GM23338 (cell line): ENCODE results near the gene MLEC. TPM values are rescaled to one million over a fixed set of nuclear protein-coding genes. Genes with fewer than 3 reads are reported as not detected.

Source experiments
- ATAC-seq: fragments of 200-7000 bp; cut with Tn5 transposase; 3 replicates; pipeline ENCODE4 v1.9.1; 2020
- DNase-seq: peaks from one replicate; pipeline ENCODE4 v3.0.0-alpha.2; 2015; ENCODE audit warnings: low spot score
- H2AFZ ChIP-seq: fragments of 200-600 bp; sonication (generic); 2 replicates; pipeline ENCODE4 v1.8.0; 2016; ENCODE audit warnings: antibody characterized with exemption, mild to moderate bottlenecking, moderate library complexity
- H3F3A ChIP-seq: fragments of 200-600 bp; sonication (generic); replicated peaks from 2 replicates; pipeline ENCODE4 v1.8.0; 2017; ENCODE audit warnings: antibody characterized with exemption, mixed run types, low read depth
- H3K27ac ChIP-seq: fragments of 200-600 bp; sonication (generic); 2 replicates; pipeline ENCODE4 v1.6.1; 2016; ENCODE audit warnings: low read depth
- H3K27me3 ChIP-seq: fragments of 200-600 bp; sonication (generic); 2 replicates; pipeline ENCODE4 v1.8.0; 2016; ENCODE audit warnings: mild to moderate bottlenecking, mixed run types, moderate library complexity; ENCODE audit not compliant: insufficient read depth
- H3K36me3 ChIP-seq: fragments of 200-600 bp; sonication (generic); 2 replicates; pipeline ENCODE4 v1.8.0; 2016; ENCODE audit warnings: mild to moderate bottlenecking; ENCODE audit not compliant: insufficient read depth
- H3K4me1 ChIP-seq: fragments of 200-600 bp; sonication (generic); 2 replicates; pipeline ENCODE4 v1.8.0; 2016; ENCODE audit warnings: mild to moderate bottlenecking, moderate library complexity; ENCODE audit not compliant: insufficient read depth
- H3K4me2 ChIP-seq: fragments of 200-600 bp; sonication (generic); 2 replicates; pipeline ENCODE4 v1.7.1; 2017; ENCODE audit warnings: mixed run types
- H3K4me3 ChIP-seq: fragments of 200-600 bp; sonication (generic); 2 replicates; pipeline ENCODE4 v1.6.1; 2016; ENCODE audit warnings: mixed run types
- H3K79me2 ChIP-seq: fragments of 200-600 bp; sonication (generic); replicated peaks from 2 replicates; pipeline ENCODE4 v1.8.0; 2017; ENCODE audit warnings: mild to moderate bottlenecking; ENCODE audit not compliant: insufficient read depth
- H3K9me2 ChIP-seq: fragments of 200-600 bp; sonication (generic); 2 replicates; pipeline ENCODE4 v1.8.0; 2017; ENCODE audit not compliant: insufficient read depth
- H4K20me1 ChIP-seq: fragments of 200-600 bp; sonication (generic); replicated peaks from 2 replicates; pipeline ENCODE4 v1.8.0; 2017; ENCODE audit warnings: mild to moderate bottlenecking; ENCODE audit not compliant: insufficient read depth
- H3K27ac Mint-ChIP-seq: 2 replicates; pipeline ENCODE4 v1.8.0; 2020; ENCODE audit warnings: inconsistent platforms, mild to moderate bottlenecking, moderate library complexity, mixed read lengths
- H3K27me3 Mint-ChIP-seq: 3 replicates; pipeline ENCODE4 v1.8.0; 2022; ENCODE audit warnings: low read depth, mild to moderate bottlenecking, moderate library complexity, mixed read lengths, inconsistent platforms; ENCODE audit not compliant: insufficient read depth, poor library complexity
- H3K36me3 Mint-ChIP-seq: 3 replicates; pipeline ENCODE4 v1.8.0; 2021; ENCODE audit warnings: low read depth, mild to moderate bottlenecking, inconsistent platforms, moderate library complexity, mixed read lengths
- H3K4me1 Mint-ChIP-seq: 3 replicates; pipeline ENCODE4 v1.8.0; 2020; ENCODE audit warnings: mild to moderate bottlenecking, inconsistent platforms, mixed read lengths
- H3K4me3 Mint-ChIP-seq: 3 replicates; pipeline ENCODE4 v1.8.0; 2021; ENCODE audit warnings: moderate library complexity, mild to moderate bottlenecking, inconsistent platforms, mixed read lengths
- H3K9me3 Mint-ChIP-seq: 3 replicates; pipeline ENCODE4 v1.8.0; 2020; ENCODE audit warnings: moderate library complexity, mild to moderate bottlenecking, inconsistent platforms, mixed read lengths
- CREB1 ChIP-seq: fragments of 250-450 bp; sonication (Bioruptor Pico); IDR thresholded peaks from 2 replicates; pipeline ENCODE4 v1.5.0; 2020; ENCODE audit warnings: low read depth, mild to moderate bottlenecking, moderate library complexity
- CTCF ChIP-seq, 2 experiments: fragments of 200-600 bp in 1 of 2; sonication (generic) in 1 of 2; conservative IDR thresholded peaks; 2 replicates each; pipeline versions ENCODE4 v1.5.1 to v1.6.1; 2016 to 2017; ENCODE audit warnings: antibody characterized with exemption in 2 of 2, low read depth in 2 of 2, mild to moderate bottlenecking in 2 of 2, moderate library complexity in 1 of 2
- EZH2 ChIP-seq: fragments of 200-600 bp; sonication (generic); IDR thresholded peaks from one replicate; pipeline ENCODE4 v1.8.0; 2017; ENCODE audit warnings: antibody characterized with exemption, mild to moderate bottlenecking, low read depth; ENCODE audit not compliant: unreplicated experiment
- EZH2phosphoT487 ChIP-seq: fragments of 200-600 bp; sonication (generic); IDR thresholded peaks from one replicate; pipeline ENCODE4 v1.8.1; 2018; ENCODE audit warnings: antibody characterized with exemption; ENCODE audit not compliant: unreplicated experiment
- JUNB ChIP-seq: IDR thresholded peaks from one replicate; pipeline ENCODE4 v1.6.1; 2016; ENCODE audit warnings: antibody characterized with exemption; ENCODE audit not compliant: unreplicated experiment
- NANOG ChIP-seq: IDR thresholded peaks from 2 replicates; pipeline ENCODE4 v1.6.1; 2016; ENCODE audit warnings: antibody characterized with exemption, borderline replicate concordance
- REST ChIP-seq: IDR thresholded peaks from one replicate; pipeline ENCODE4 v1.6.1; 2018; ENCODE audit warnings: antibody characterized with exemption; ENCODE audit not compliant: unreplicated experiment
- STAT1 ChIP-seq: IDR thresholded peaks from one replicate; pipeline ENCODE4 v1.6.1; 2016; ENCODE audit warnings: antibody characterized with exemption; ENCODE audit not compliant: unreplicated experiment
- ZNF114 ChIP-seq: fragments of 250-450 bp; sonication (Bioruptor Pico); IDR thresholded peaks from 2 replicates; pipeline ENCODE4 v1.5.0; 2020; ENCODE audit warnings: mild to moderate bottlenecking, moderate library complexity
- ZNF331 ChIP-seq: fragments of 250-450 bp; sonication (Bioruptor Pico); IDR thresholded peaks from 2 replicates; pipeline ENCODE4 v1.5.0; 2020; ENCODE audit warnings: low read depth, mild to moderate bottlenecking, moderate library complexity
- ZNF462 ChIP-seq: fragments of 250-450 bp; sonication (Bioruptor Pico); IDR thresholded peaks from 2 replicates; pipeline ENCODE4 v1.5.0; 2020; ENCODE audit warnings: mild to moderate bottlenecking, moderate library complexity
- polyA plus RNA-seq: library from polyadenylated mRNA; unstranded; fragments of >200 nt; fragmentation: Nextera tagmentation; extraction: Ambion mirVana; gene quantifications from 2 replicates; pipeline ENCODE4 v1.2.1, GENCODE V29; 2016
- total RNA-seq: library from RNA; depleted of rRNA; stranded (reverse); fragments of >200 nt; shearing (Covaris generic); gene quantifications from 2 replicates; pipeline ENCODE4 v1.2.3, GENCODE V29; 2014

MLEC gene
- total and polyA plus RNA-seq, 2 experiments from 2014 or later: 225 to 264 TPM

- Histone ChIP-seq H3K36me3 (no peaks in the 10 kb centered on the region), H3K4me1 (no peaks in the 10 kb centered on the region; the same call in 1 of the 2 replicates), H3K79me2 (no peaks in the 10 kb centered on the region), H3F3A (no peaks in the 10 kb centered on the region), H3K27ac (no peak overlapping the region), H3K9me2 (no peaks in the 10 kb centered on the region), H3K27me3 (no peaks in the 10 kb centered on the region), H2AFZ (no peak overlapping the region), H3K4me2 (no peak overlapping the region), H3K4me3 (no peak overlapping the region), H4K20me1 (no peaks in the 10 kb centered on the region)
- no peak overlapping the region for H3K27ac Mint-ChIP-seq
- no peak for ATAC-seq
- H3K4me3 Mint-ChIP-seq: no peak overlapping the region
- H3K4me1 Mint-ChIP-seq: peaks cover 3% of the 10 kb centered on the region; the same call in 1 of the 3 replicates
- no peak for TF ChIP-seq CREB1
- TF ChIP-seq STAT1: no peak
- no peak for TF ChIP-seq NANOG
- TF ChIP-seq REST: no peak
- no peak for TF ChIP-seq ZNF462 (CRISPR knock-in tag)
- no peak for TF ChIP-seq ZNF114 (CRISPR knock-in tag)
- no peak for TF ChIP-seq ZNF331 (CRISPR knock-in tag)
- TF ChIP-seq JUNB: no peak
- no peak for TF ChIP-seq EZH2phosphoT487
- TF ChIP-seq CTCF (conservative IDR thresholded peaks at IDR 0.05; ENCODE audit: low read depth in 2 of 2): no peak
- no peak for TF ChIP-seq EZH2
- no peaks in the 10 kb centered on the region; the same call in 2 of the 3 replicates for H3K36me3 Mint-ChIP-seq
- DNase-seq: no peak
- peaks cover 5% of the 10 kb centered on the region for H3K27me3 Mint-ChIP-seq
- no peaks in the 10 kb centered on the region for H3K9me3 Mint-ChIP-seq
Observed at GRCh38 chr12:120661432-120661831, 25.5 kb upstream of the MLEC start.
